Stimulated activated CD8-positive, alpha-beta memory T cell treated with anti-CD3 and anti-CD28 coated beads, Interleukin-15, amount 100 ng/mL, for 4 hours (primary cell): Measurements from ENCODE around the gene CLTC.

ENCODE experiments used
- DNase-seq, 2 donors: peaks; one replicate each; pipeline ENCODE4 v3.0.0-alpha.2; 2020; ENCODE audit warnings: low read depth in 2 of 2

The CLTC gene

DNA sequence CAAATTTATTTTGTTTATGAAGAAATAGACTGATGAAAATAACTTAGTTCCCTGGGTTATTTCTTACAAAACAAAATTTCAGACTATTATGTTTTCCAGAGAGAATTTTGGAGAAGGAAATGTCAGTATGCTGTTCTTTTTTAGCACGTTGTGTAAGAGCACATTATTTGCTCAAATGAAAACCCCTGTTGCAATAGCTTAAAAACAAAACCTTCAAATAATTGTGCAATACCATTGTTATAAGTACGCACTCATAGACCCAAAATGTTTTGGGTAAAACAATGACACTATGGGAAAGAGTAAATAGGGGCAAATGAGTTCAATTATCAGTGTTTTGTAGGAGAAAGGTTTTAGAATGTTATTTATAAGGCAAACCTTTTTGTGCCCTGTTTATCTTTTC, 106.0 kb downstream of the CLTC start:
- no peak for DNase-seq

DNA sequence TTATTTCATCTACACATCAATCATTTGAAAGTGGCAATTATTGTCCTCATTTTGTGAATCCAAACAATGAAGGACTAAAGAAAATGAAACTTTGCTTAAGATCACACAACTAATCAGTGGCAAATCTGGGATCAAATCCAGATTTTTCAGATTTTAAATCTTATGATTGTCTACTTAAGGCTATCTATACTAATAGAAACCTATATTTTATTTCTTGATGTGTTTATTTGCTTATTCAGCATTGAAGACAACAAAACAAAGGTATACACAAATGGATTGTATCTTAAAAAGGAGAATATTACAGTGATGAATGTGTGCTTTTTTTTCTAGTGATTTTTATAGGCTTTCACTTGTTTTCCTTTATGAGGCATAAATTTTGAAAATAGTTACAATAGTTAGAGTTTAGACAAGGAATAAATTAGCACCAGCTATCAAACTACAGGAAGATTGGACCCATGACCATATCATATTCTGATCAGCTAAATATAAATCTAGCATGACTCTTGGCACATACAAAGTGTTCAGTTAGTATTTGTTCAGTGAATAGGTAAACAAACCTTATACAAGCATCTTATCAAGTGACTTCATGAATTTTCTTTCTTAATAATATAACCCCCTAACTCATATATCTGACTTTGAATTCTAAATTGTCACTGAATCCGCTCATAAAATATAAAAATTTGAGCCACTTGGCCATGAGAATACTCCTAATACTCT, 108.3 kb downstream of the CLTC start:
- DNase-seq = no peak

- DNase-seq = no peak
Observed at GRCh38 chr17:59730268-59730834, 110.7 kb downstream of the CLTC start.

- no peak for DNase-seq
Observed at GRCh38 chr17:59733697-59734096, 114.0 kb downstream of the CLTC start.

DNA sequence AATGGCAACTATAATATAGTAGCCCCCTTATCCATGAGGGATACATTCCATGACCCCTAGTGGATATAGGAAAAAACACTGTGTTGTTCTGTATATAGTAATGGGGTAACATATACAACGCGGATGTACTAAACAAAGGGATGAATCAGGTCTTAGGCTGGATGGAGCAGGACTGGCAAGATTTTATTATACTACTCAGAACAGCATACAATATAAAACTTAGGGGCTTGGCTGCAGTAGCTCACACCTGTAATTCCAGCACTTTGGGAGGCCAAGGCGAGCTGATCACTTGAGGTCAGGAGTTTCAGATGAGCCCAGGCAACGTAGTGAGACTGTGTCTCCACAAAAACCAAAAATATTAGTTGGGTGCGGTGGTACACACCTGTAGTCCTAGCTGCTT, 114.5 kb downstream of the CLTC start:
- no peak for DNase-seq

GRCh38 chr17:59737324-59737723, 117.6 kb downstream of the CLTC start:
- no peak for DNase-seq

DNA sequence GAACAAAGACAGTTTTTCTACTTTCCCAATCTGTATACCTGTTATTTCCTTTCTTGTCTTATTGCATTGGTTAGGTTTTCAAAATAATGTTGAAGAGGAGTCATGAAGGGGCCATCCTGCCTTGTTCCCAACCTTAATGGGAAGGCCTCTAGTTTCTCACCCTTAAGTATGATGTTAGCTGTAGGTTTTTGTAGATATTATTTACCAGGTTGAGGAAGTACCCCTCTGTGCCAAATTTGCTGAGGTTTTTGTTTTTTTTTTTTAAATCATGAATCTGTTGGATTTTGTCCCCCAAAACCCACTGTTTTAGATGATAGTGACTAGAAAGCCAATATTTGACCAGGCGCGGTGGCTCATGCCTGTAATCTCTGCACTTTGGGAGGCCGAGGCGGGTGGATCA, 124.1 kb downstream of the CLTC start:
- no peak for DNase-seq

DNA sequence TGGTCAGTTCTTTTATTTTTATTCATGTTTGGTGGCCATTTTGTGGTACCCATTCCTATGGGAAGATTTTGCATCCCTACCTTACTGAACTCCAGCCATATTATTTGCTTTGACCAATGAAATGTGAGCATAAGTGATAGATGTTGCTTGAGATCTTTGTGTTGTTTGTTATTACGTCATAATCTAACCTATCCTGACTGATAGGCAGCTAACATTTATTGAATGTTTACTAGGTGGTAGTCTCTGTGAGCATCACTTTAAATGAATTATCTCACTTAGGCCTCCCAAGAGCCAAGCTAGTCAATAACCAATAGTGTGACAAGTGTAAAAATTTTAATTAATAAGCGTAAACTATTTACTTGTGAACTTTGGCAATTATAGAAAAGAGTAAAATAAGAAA, 125.3 kb downstream of the CLTC start:
- no peak for DNase-seq
